ENCODE data around the gene ABCA6. TPM values are rescaled to one million over a fixed set of nuclear protein-coding genes. Genes with fewer than 3 reads are reported as not detected.

Gene ABCA6
- total RNA-seq, 2 experiments from 2014 or later: 0.13 to 0.30 TPM

- POLR2A ChIA-PET: no interaction called here
- Mint-ChIP-seq H3K9me3 (no peaks in the 10 kb centered on the region), H3K4me1 (peaks cover 4% of the 10 kb centered on the region), H3K27me3 (peaks cover 1% of the 10 kb centered on the region), H3K27ac (no peak overlapping the region), H3K4me3 (no peak overlapping the region), H3K36me3 (ENCODE audit: low read depth) (no peaks in the 10 kb centered on the region)
- no peak for DNase-seq
- CTCF ChIA-PET: no interaction called here
Observed at GRCh38 chr17:69043098-69043734, 98.5 kb downstream of the ABCA6 start.

GRCh38 chr17:69042308-69042707 lies 99.4 kb downstream of the ABCA6 start:
- no peaks in the 10 kb centered on the region for H3K36me3 Mint-ChIP-seq (ENCODE audit: low read depth)
- no peak for DNase-seq
- H3K4me1 Mint-ChIP-seq: no peaks in the 10 kb centered on the region
- peaks cover 1% of the 10 kb centered on the region for H3K27me3 Mint-ChIP-seq
- H3K27ac Mint-ChIP-seq: no peak overlapping the region
- H3K9me3 Mint-ChIP-seq: no peaks in the 10 kb centered on the region
- POLR2A ChIA-PET: no interaction called here
- CTCF ChIA-PET: no interaction called here
- H3K4me3 Mint-ChIP-seq: no peak overlapping the region

- no peaks in the 10 kb centered on the region for H3K36me3 Mint-ChIP-seq (ENCODE audit: low read depth)
- POLR2A ChIA-PET: no interaction called here
- H3K4me3 Mint-ChIP-seq: no peak overlapping the region
- no peak for DNase-seq
- no peaks in the 10 kb centered on the region for H3K9me3 Mint-ChIP-seq
- H3K4me1 Mint-ChIP-seq: no peaks in the 10 kb centered on the region
- H3K27me3 Mint-ChIP-seq: no peaks in the 10 kb centered on the region
- CTCF ChIA-PET: no interaction called here
- no peak overlapping the region for H3K27ac Mint-ChIP-seq
Observed at GRCh38 chr17:69031839-69032238, 109.9 kb downstream of the ABCA6 start.

- H3K4me3 Mint-ChIP-seq: no peak overlapping the region
- no peaks in the 10 kb centered on the region for H3K36me3 Mint-ChIP-seq (ENCODE audit: low read depth)
- no peaks in the 10 kb centered on the region for H3K4me1 Mint-ChIP-seq
- no peaks in the 10 kb centered on the region for H3K27me3 Mint-ChIP-seq
- H3K27ac Mint-ChIP-seq: no peak overlapping the region
- DNase-seq: no peak
- POLR2A ChIA-PET: no interaction called here
- no peaks in the 10 kb centered on the region for H3K9me3 Mint-ChIP-seq
- CTCF ChIA-PET: no interaction called here
Observed at GRCh38 chr17:69030169-69030568, 111.5 kb downstream of the ABCA6 start.

Other genes starting within 250 kb of the ABCA6 start
- gene ABCA8, start 186.5 kb downstream of the ABCA6 start, total RNA-seq: not detected
- under 1 TPM in 1 of 2 experiments, not detected in 1; 0.05 TPM for gene ABCA9, start 81.0 kb downstream of the ABCA6 start, total RNA-seq
- gene ABCA10, start 86.9 kb upstream of the ABCA6 start, total RNA-seq: 1 to 10 TPM; 1.1 to 1.2 TPM
- gene ABCA5, start 185.2 kb upstream of the ABCA6 start, total RNA-seq: 10 to 100 TPM; 16.5 to 18.2 TPM

Data from activated CD4-positive, alpha-beta memory T cell treated with anti-CD3 and anti-CD28 coated beads, Interleukin-2, amount 10 ng/mL, durations not matched to agents 7 days and 5 days (primary cell).